Smooth muscle cell (in vitro differentiated cells): ENCODE data around the gene LAMB4. TPM values are rescaled to one million over a fixed set of nuclear protein-coding genes. Genes with fewer than 3 reads are reported as not detected.

Experiments
- DNase-seq: peaks from one replicate; lab custom pipeline; 2025; ENCODE audit not compliant: unreplicated experiment; lab: John Stamatoyannopoulos, UW
- H2AFZ ChIP-seq: fragments of 200-600 bp; sonication (generic); 2 replicates; pipeline ENCODE4 v1.6.0; 2016; ENCODE audit warnings: antibody characterized with exemption, low read depth, mild to moderate bottlenecking
- H3F3A ChIP-seq: fragments of 200-600 bp; sonication (generic); 2 replicates; pipeline ENCODE4 v1.6.0; 2017; ENCODE audit warnings: antibody characterized with exemption, low read depth
- H3K27ac ChIP-seq: fragments of 200-600 bp; sonication (generic); 2 replicates; pipeline ENCODE4 v1.5.1; 2016; ENCODE audit warnings: low read depth, mild to moderate bottlenecking
- H3K27me3 ChIP-seq: fragments of 200-600 bp; sonication (generic); 2 replicates; pipeline ENCODE4 v1.6.1; 2016; ENCODE audit warnings: low read depth, mild to moderate bottlenecking
- H3K36me3 ChIP-seq: fragments of 200-600 bp; sonication (generic); 2 replicates; pipeline ENCODE4 v1.5.1; 2016; ENCODE audit warnings: low read depth
- H3K4me1 ChIP-seq: fragments of 200-600 bp; sonication (generic); 2 replicates; pipeline ENCODE4 v1.5.1; 2016; ENCODE audit warnings: low read depth
- H3K4me2 ChIP-seq: fragments of 200-600 bp; sonication (generic); 2 replicates; pipeline ENCODE4 v1.6.0; 2016; ENCODE audit warnings: mild to moderate bottlenecking
- H3K4me3 ChIP-seq: fragments of 200-600 bp; sonication (generic); 2 replicates; pipeline ENCODE4 v1.5.1; 2016; ENCODE audit warnings: mild to moderate bottlenecking
- H3K79me2 ChIP-seq: fragments of 200-600 bp; sonication (generic); 2 replicates; pipeline ENCODE4 v1.6.0; 2016; ENCODE audit warnings: low read depth, mild to moderate bottlenecking
- H3K9ac ChIP-seq: fragments of 200-600 bp; sonication (generic); 2 replicates; pipeline ENCODE4 v1.6.0; 2016; ENCODE audit warnings: low read depth
- H3K9me3 ChIP-seq: fragments of 200-600 bp; sonication (generic); replicated peaks from 2 replicates; pipeline ENCODE4 v1.5.1; 2016; ENCODE audit warnings: low read depth
- H4K20me1 ChIP-seq: fragments of 200-600 bp; sonication (generic); 2 replicates; pipeline ENCODE4 v1.6.0; 2016; ENCODE audit warnings: low read depth
- CTCF ChIP-seq: fragments of 200-600 bp; sonication (generic); IDR thresholded peaks from 2 replicates; pipeline ENCODE4 v1.5.1; 2017; ENCODE audit warnings: borderline replicate concordance, mild to moderate bottlenecking, antibody characterized with exemption; ENCODE audit not compliant: insufficient read depth, poor library complexity, severe bottlenecking
- WGBS: methylation state at CpG from one replicate; pipeline ENCODE4 v1.1.7; 2016; ENCODE audit warnings: low lambda C conversion rate; 5-methylcytosine and 5-hydroxymethylcytosine counted together
- polyA plus RNA-seq: library from polyadenylated mRNA; unstranded; fragments of >200 nt; fragmentation: Nextera tagmentation; extraction: Ambion mirVana; gene quantifications from 2 replicates; pipeline ENCODE4 v1.2.1, GENCODE V29; 2016
- total RNA-seq: library from RNA; depleted of rRNA; stranded (reverse); fragments of >200 nt; gene quantifications from 2 replicates; pipeline ENCODE4 v1.2.3, GENCODE V29; 2014

Gene LAMB4
- total and polyA plus RNA-seq, 2 experiments from 2014 or later, result 0.06 to 0.67 TPM

- Histone ChIP-seq H3K27ac (no peak overlapping the region), H3K27me3 (no peaks in the 10 kb centered on the region), H3F3A (no peaks in the 10 kb centered on the region), H3K9ac (no peak overlapping the region), H3K4me3 (no peak overlapping the region), H2AFZ (no peak overlapping the region), H4K20me1 (no peaks in the 10 kb centered on the region), H3K79me2 (no peaks in the 10 kb centered on the region), H3K9me3 (no peaks in the 10 kb centered on the region), H3K36me3 (no peaks in the 10 kb centered on the region), H3K4me1 (peaks cover 10% of the 10 kb centered on the region), H3K4me2 (no peak overlapping the region)
- DNase-seq, result no peak
- 98% methylated on average over 3 of the region's 3 CpGs for WGBS
- TF ChIP-seq CTCF, result no peak
These were observed 103.5 kb downstream of the LAMB4 start for GRCh38 chr7:108026647-108027046.

- DNase-seq, result no peak
- Histone ChIP-seq H3K4me1 (peaks cover 10% of the 10 kb centered on the region), H3K36me3 (no peaks in the 10 kb centered on the region), H3K27me3 (no peaks in the 10 kb centered on the region), H2AFZ (no peak overlapping the region), H3K27ac (no peak overlapping the region), H3K79me2 (no peaks in the 10 kb centered on the region), H3K9ac (no peak overlapping the region), H3F3A (no peaks in the 10 kb centered on the region), H3K4me2 (no peak overlapping the region), H3K9me3 (no peaks in the 10 kb centered on the region), H4K20me1 (no peaks in the 10 kb centered on the region), H3K4me3 (no peak overlapping the region)
- no peak for TF ChIP-seq CTCF
- 97% methylated on average over 5 of the region's 5 CpGs for WGBS
These were observed 104.0 kb downstream of the LAMB4 start for GRCh38 chr7:108026116-108026515.

GRCh38 chr7:108024538-108024937, 105.6 kb downstream of the LAMB4 start:
- 96% methylated on average over 6 of the region's 6 CpGs for WGBS
- H3K9ac ChIP-seq, result no peak overlapping the region
- no peaks in the 10 kb centered on the region for H3K27me3 ChIP-seq
- no peak overlapping the region for H3K4me3 ChIP-seq
- no peaks in the 10 kb centered on the region for H3K79me2 ChIP-seq
- DNase-seq, result no peak
- TF ChIP-seq CTCF, result no peak
- H3K9me3 ChIP-seq, result no peaks in the 10 kb centered on the region
- H3K27ac ChIP-seq, result no peak overlapping the region
- H3F3A ChIP-seq, result no peaks in the 10 kb centered on the region
- H3K36me3 ChIP-seq, result no peaks in the 10 kb centered on the region
- no peak overlapping the region for H2AFZ ChIP-seq
- no peaks in the 10 kb centered on the region for H3K4me1 ChIP-seq
- no peaks in the 10 kb centered on the region for H4K20me1 ChIP-seq
- H3K4me2 ChIP-seq, result no peak overlapping the region

GRCh38 chr7:108020585-108020984, 109.6 kb downstream of the LAMB4 start:
- no peaks in the 10 kb centered on the region for H4K20me1 ChIP-seq
- no peak overlapping the region for H3K27ac ChIP-seq
- H3K4me2 ChIP-seq, result no peak overlapping the region
- no peaks in the 10 kb centered on the region for H3K9me3 ChIP-seq
- H3K36me3 ChIP-seq, result no peaks in the 10 kb centered on the region
- no peak for TF ChIP-seq CTCF
- WGBS, result 94% methylated on average over 2 of the region's 2 CpGs
- H2AFZ ChIP-seq, result no peak overlapping the region
- H3K27me3 ChIP-seq, result no peaks in the 10 kb centered on the region
- no peaks in the 10 kb centered on the region for H3K4me1 ChIP-seq
- H3K79me2 ChIP-seq, result no peaks in the 10 kb centered on the region
- no peak overlapping the region for H3K4me3 ChIP-seq
- H3K9ac ChIP-seq, result no peak overlapping the region
- peaks cover 8% of the 10 kb centered on the region for H3F3A ChIP-seq
- no peak for DNase-seq
